ENCODE measurements around the gene PRR14.

DNA sequence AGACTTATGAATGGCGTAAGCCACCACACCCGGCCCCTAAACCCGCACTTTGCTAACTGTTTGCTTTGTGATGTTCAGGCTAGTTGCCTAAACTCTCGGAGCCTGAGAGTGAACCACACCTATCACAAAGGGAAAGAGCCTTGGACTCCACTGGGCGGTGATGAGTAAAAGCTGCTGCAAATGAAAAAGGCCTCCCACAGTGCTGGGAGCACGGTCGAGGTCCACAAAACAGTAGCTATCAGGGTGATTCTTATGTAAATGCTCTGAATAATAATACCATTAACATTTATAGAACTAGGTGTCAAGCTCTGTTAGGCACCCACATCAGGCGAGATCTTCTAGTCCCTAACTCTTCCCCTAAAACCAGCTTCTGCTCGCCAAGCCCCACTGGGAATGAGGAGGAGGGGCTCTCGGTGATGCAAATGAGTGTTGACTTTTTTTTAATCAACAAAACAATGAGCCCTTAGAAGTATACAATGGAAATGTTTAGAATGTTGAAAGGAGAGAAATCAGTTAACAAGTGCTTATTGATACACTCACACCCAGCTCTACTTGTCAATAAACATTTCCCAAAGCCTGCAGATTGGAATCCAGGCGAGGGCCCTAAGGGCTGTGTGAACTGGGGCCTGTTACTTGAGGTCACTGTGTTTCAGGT, 27.3 kb downstream of the PRR14 start:
- TF ChIP-seq, protein P1, sequence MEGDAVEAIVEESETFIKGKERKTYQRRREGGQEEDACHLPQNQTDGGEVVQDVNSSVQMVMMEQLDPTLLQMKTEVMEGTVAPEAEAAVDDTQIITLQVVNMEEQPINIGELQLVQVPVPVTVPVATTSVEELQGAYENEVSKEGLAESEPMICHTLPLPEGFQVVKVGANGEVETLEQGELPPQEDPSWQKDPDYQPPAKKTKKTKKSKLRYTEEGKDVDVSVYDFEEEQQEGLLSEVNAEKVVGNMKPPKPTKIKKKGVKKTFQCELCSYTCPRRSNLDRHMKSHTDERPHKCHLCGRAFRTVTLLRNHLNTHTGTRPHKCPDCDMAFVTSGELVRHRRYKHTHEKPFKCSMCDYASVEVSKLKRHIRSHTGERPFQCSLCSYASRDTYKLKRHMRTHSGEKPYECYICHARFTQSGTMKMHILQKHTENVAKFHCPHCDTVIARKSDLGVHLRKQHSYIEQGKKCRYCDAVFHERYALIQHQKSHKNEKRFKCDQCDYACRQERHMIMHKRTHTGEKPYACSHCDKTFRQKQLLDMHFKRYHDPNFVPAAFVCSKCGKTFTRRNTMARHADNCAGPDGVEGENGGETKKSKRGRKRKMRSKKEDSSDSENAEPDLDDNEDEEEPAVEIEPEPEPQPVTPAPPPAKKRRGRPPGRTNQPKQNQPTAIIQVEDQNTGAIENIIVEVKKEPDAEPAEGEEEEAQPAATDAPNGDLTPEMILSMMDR (tag by site-specific recombination; IDR thresholded peaks at IDR 0.05): no peak
- TF ChIP-seq TCF7L2 (IDR thresholded peaks at IDR 0.05; ENCODE audit: borderline replicate concordance, low read depth, low read length) (no peak), ZNF610 (tag by site-specific recombination; IDR thresholded peaks at IDR 0.05; ENCODE audit: borderline replicate concordance) (no peak)
- TF ChIP-seq, protein P2, sequence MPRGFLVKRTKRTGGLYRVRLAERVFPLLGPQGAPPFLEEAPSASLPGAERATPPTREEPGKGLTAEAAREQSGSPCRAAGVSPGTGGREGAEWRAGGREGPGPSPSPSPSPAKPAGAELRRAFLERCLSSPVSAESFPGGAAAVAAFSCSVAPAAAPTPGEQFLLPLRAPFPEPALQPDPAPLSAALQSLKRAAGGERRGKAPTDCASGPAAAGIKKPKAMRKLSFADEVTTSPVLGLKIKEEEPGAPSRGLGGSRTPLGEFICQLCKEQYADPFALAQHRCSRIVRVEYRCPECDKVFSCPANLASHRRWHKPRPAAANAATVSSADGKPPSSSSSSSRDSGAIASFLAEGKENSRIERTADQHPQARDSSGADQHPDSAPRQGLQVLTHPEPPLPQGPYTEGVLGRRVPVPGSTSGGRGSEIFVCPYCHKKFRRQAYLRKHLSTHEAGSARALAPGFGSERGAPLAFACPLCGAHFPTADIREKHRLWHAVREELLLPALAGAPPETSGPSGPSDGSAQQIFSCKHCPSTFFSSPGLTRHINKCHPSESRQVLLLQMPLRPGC (tag by site-specific recombination; IDR thresholded peaks at IDR 0.05): no peak
